Measurements from ENCODE around the gene CST7.
"Not testable (repeated sequence)": the region's sequence is repeated elsewhere in the genome, so short reads cannot be mapped to it uniquely, and the experiment has no call there.

CST7 gene

GRCh38 chr20:25000268-25000801, 51.3 kb downstream of the CST7 start:
- TF ChIP-seq CTCF (IDR thresholded peaks at IDR 0.05; ENCODE audit: extremely low read depth, insufficient read depth, missing control alignments): no peak
- no peak for DNase-seq (ENCODE audit: low spot score)
- in situ Hi-C loops (cut with MboI; ENCODE audit: low pct_unique_long_range_greater_than_20kb, low sequenced_read_pairs, unreplicated experiment): no loop called here

DNA sequence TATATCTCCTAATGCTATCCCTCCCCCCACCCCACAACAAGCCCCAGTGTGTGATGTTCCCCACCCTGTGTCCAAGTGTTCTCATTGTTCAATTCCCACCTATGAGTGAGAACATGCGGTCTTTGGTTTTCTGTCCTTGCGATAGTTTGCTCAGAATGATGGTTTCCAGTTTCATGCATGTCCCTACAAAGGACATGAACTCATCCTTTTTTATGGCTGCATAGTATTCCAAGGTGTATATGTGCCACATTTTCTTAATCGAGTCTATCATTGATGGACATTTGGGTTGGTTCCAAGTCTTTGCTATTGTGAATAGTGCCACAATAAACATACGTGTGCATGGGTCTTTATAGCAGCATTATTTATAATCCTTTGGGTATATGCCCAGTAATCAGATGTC, 52.3 kb downstream of the CST7 start:
- DNase-seq (ENCODE audit: low spot score); in situ Hi-C loops (cut with MboI; ENCODE audit: low pct_unique_long_range_greater_than_20kb, low sequenced_read_pairs, unreplicated experiment): not testable (repeated sequence)

GRCh38 chr20:25003002-25003401, 53.9 kb downstream of the CST7 start:
- TF ChIP-seq CTCF (IDR thresholded peaks at IDR 0.05; ENCODE audit: extremely low read depth, insufficient read depth, missing control alignments): no peak
- in situ Hi-C loops (cut with MboI; ENCODE audit: low pct_unique_long_range_greater_than_20kb, low sequenced_read_pairs, unreplicated experiment): no loop called here
- no peak for DNase-seq (ENCODE audit: low spot score)

GRCh38 chr20:25005220-25005619, 56.2 kb downstream of the CST7 start:
- no peak for DNase-seq (ENCODE audit: low spot score)
- no peak for TF ChIP-seq CTCF (IDR thresholded peaks at IDR 0.05; ENCODE audit: extremely low read depth, insufficient read depth, missing control alignments)
- in situ Hi-C loops (cut with MboI; ENCODE audit: low pct_unique_long_range_greater_than_20kb, low sequenced_read_pairs, unreplicated experiment): no loop called here

DNA sequence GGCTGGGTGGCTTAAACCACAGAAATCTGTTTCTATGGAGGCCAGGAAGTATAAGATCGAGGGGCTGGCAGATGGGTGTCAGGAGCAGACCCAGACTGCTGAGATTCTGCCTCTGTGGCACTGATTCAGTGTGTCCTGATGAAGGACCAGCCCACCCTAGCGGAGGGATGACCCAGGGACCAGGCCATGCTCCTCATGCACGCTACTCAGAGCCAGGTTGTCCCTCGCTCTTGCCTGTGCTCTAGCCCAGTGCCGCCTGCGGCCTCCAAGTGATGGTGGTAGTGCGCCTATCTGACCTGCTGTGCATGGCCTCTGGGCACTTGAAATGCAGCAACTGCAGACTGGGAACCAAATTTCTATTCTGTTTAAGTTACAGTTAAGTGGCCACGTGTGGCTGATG, 56.6 kb downstream of the CST7 start:
- no peak for TF ChIP-seq CTCF (IDR thresholded peaks at IDR 0.05; ENCODE audit: extremely low read depth, insufficient read depth, missing control alignments)
- in situ Hi-C loops (cut with MboI; ENCODE audit: low pct_unique_long_range_greater_than_20kb, low sequenced_read_pairs, unreplicated experiment): no loop called here
- DNase-seq (ENCODE audit: low spot score): no peak

- TF ChIP-seq CTCF (IDR thresholded peaks at IDR 0.05; ENCODE audit: extremely low read depth, insufficient read depth, missing control alignments): no peak
- in situ Hi-C loops (cut with MboI; ENCODE audit: low pct_unique_long_range_greater_than_20kb, low sequenced_read_pairs, unreplicated experiment): no loop called here
Measured at GRCh38 chr20:25006431-25007167, 57.5 kb downstream of the CST7 start.

GRCh38 chr20:25007491-25008305, 58.6 kb downstream of the CST7 start:
- DNase-seq (ENCODE audit: low spot score): no peak
- TF ChIP-seq CTCF (IDR thresholded peaks at IDR 0.05; ENCODE audit: extremely low read depth, insufficient read depth, missing control alignments): no peak
- in situ Hi-C loops (cut with MboI; ENCODE audit: low pct_unique_long_range_greater_than_20kb, low sequenced_read_pairs, unreplicated experiment): no loop called here

More at GRCh38 chr20:25006431-25007167, 57.5 kb downstream of the CST7 start:
- DNase-seq (ENCODE audit: low spot score): no peak

Measured in GM13977 (cell line).